ENCODE results near the gene PADI1.
"Not testable (repeated sequence)": the region's sequence is repeated elsewhere in the genome, so short reads cannot be mapped to it uniquely, and the experiment has no call there.

PADI1 gene

GRCh38 chr1:17236779-17237560 is 32.0 kb downstream of the PADI1 start:
- Histone ChIP-seq H3K9me3 (ENCODE audit: control insufficient read depth in 5 of 5, low read length in 5 of 5) (no peaks in the 10 kb centered on the region), H3K9ac (ENCODE audit: low read length in 5 of 5) (no peak overlapping the region), H3K27ac (ENCODE audit: low read depth, low read length) (no peak overlapping the region), H3K4me3 (ENCODE audit: low read depth in 1 of 5, low read length in 5 of 5) (no peak overlapping the region), H3K27me3 (ENCODE audit: control insufficient read depth in 5 of 5, insufficient read depth in 4 of 5, low read length in 5 of 5) (peaks cover 10 to 21% (median 13%) of the 10 kb centered on the region in 5 donors), H3K36me3 (ENCODE audit: control insufficient read depth in 5 of 5, insufficient read depth in 5 of 5, low read length in 5 of 5) (no peaks in the 10 kb centered on the region), H3K4me1 (ENCODE audit: control insufficient read depth in 5 of 5, insufficient read depth in 5 of 5, low read length in 5 of 5) (peaks cover 2 to 16% (median 6%) of the 10 kb centered on the region in 5 donors)

- H3K9me3 ChIP-seq (ENCODE audit: control insufficient read depth in 5 of 5, low read length in 5 of 5), result no peaks in the 10 kb centered on the region
- H3K4me3 ChIP-seq (ENCODE audit: low read depth in 1 of 5, low read length in 5 of 5), result no peak overlapping the region
- H3K36me3 ChIP-seq (ENCODE audit: control insufficient read depth in 5 of 5, insufficient read depth in 5 of 5, low read length in 5 of 5), result no peaks in the 10 kb centered on the region
- H3K4me1 ChIP-seq (ENCODE audit: control insufficient read depth in 5 of 5, insufficient read depth in 5 of 5, low read length in 5 of 5), result peaks cover 2 to 15% (median 6%) of the 10 kb centered on the region in 5 donors
- H3K27me3 ChIP-seq (ENCODE audit: control insufficient read depth in 5 of 5, insufficient read depth in 4 of 5, low read length in 5 of 5), result peaks cover 16 to 21% (median 18%) of the 10 kb centered on the region in 5 donors
- H3K27ac ChIP-seq (ENCODE audit: low read depth, low read length), result no peak overlapping the region
- no peak overlapping the region for H3K9ac ChIP-seq (ENCODE audit: low read length in 5 of 5)
Observed at GRCh38 chr1:17237561-17237903, 32.6 kb downstream of the PADI1 start.

GRCh38 chr1:17239420-17239819 is 34.5 kb downstream of the PADI1 start:
- no peak overlapping the region for H3K9ac ChIP-seq (ENCODE audit: low read length in 5 of 5)
- H3K36me3 ChIP-seq (ENCODE audit: control insufficient read depth in 5 of 5, insufficient read depth in 5 of 5, low read length in 5 of 5), result no peaks in the 10 kb centered on the region
- H3K9me3 ChIP-seq (ENCODE audit: control insufficient read depth in 5 of 5, low read length in 5 of 5), result no peaks in the 10 kb centered on the region
- no peak overlapping the region for H3K27ac ChIP-seq (ENCODE audit: low read depth, low read length)
- H3K27me3 ChIP-seq (ENCODE audit: control insufficient read depth in 5 of 5, insufficient read depth in 4 of 5, low read length in 5 of 5), result peaks cover 16 to 20% (median 18%) of the 10 kb centered on the region in 5 donors
- H3K4me3 ChIP-seq (ENCODE audit: low read depth in 1 of 5, low read length in 5 of 5), result no peak overlapping the region
- peaks cover 0 to 2% (median 0%) of the 10 kb centered on the region in 5 donors for H3K4me1 ChIP-seq (ENCODE audit: control insufficient read depth in 5 of 5, insufficient read depth in 5 of 5, low read length in 5 of 5)

- H3K9ac ChIP-seq (ENCODE audit: low read length in 5 of 5); H3K4me3 ChIP-seq (ENCODE audit: low read depth in 1 of 5, low read length in 5 of 5); H3K4me1 ChIP-seq (ENCODE audit: control insufficient read depth in 5 of 5, insufficient read depth in 5 of 5, low read length in 5 of 5); H3K36me3 ChIP-seq (ENCODE audit: control insufficient read depth in 5 of 5, insufficient read depth in 5 of 5, low read length in 5 of 5); H3K9me3 ChIP-seq (ENCODE audit: control insufficient read depth in 5 of 5, low read length in 5 of 5); H3K27ac ChIP-seq (ENCODE audit: low read depth, low read length): not testable (repeated sequence)
- H3K27me3 ChIP-seq (ENCODE audit: control insufficient read depth in 5 of 5, insufficient read depth in 4 of 5, low read length in 5 of 5), result peaks cover 16 to 20% (median 18%) of the 10 kb centered on the region in 5 donors
Observed at GRCh38 chr1:17241011-17241779, 36.3 kb downstream of the PADI1 start.

GRCh38 chr1:17241780-17242074 is 36.8 kb downstream of the PADI1 start:
- not testable (repeated sequence) for H3K27ac ChIP-seq (ENCODE audit: low read depth, low read length); H3K9ac ChIP-seq (ENCODE audit: low read length in 5 of 5); H3K4me3 ChIP-seq (ENCODE audit: low read depth in 1 of 5, low read length in 5 of 5); H3K9me3 ChIP-seq (ENCODE audit: control insufficient read depth in 5 of 5, low read length in 5 of 5); H3K4me1 ChIP-seq (ENCODE audit: control insufficient read depth in 5 of 5, insufficient read depth in 5 of 5, low read length in 5 of 5); H3K36me3 ChIP-seq (ENCODE audit: control insufficient read depth in 5 of 5, insufficient read depth in 5 of 5, low read length in 5 of 5)
- peaks cover 16 to 20% (median 18%) of the 10 kb centered on the region in 5 donors for H3K27me3 ChIP-seq (ENCODE audit: control insufficient read depth in 5 of 5, insufficient read depth in 4 of 5, low read length in 5 of 5)

- no peaks in the 10 kb centered on the region for H3K36me3 ChIP-seq (ENCODE audit: control insufficient read depth in 5 of 5, insufficient read depth in 5 of 5, low read length in 5 of 5)
- H3K9ac ChIP-seq (ENCODE audit: low read length in 5 of 5), result no peak overlapping the region
- H3K27ac ChIP-seq (ENCODE audit: low read depth, low read length), result no peak overlapping the region
- no peak overlapping the region for H3K4me3 ChIP-seq (ENCODE audit: low read depth in 1 of 5, low read length in 5 of 5)
- H3K9me3 ChIP-seq (ENCODE audit: control insufficient read depth in 5 of 5, low read length in 5 of 5), result no peaks in the 10 kb centered on the region
- peaks cover 16 to 22% (median 20%) of the 10 kb centered on the region in 5 donors for H3K27me3 ChIP-seq (ENCODE audit: control insufficient read depth in 5 of 5, insufficient read depth in 4 of 5, low read length in 5 of 5)
- H3K4me1 ChIP-seq (ENCODE audit: control insufficient read depth in 5 of 5, insufficient read depth in 5 of 5, low read length in 5 of 5), result peaks cover 0 to 6% (median 0%) of the 10 kb centered on the region in 5 donors
Observed at GRCh38 chr1:17243274-17243673, 38.3 kb downstream of the PADI1 start.

- no peaks in the 10 kb centered on the region for H3K36me3 ChIP-seq (ENCODE audit: control insufficient read depth in 5 of 5, insufficient read depth in 5 of 5, low read length in 5 of 5)
- peaks cover 0 to 6% (median 0%) of the 10 kb centered on the region in 5 donors for H3K4me1 ChIP-seq (ENCODE audit: control insufficient read depth in 5 of 5, insufficient read depth in 5 of 5, low read length in 5 of 5)
- no peak overlapping the region for H3K4me3 ChIP-seq (ENCODE audit: low read depth in 1 of 5, low read length in 5 of 5)
- peaks cover 13 to 24% (median 14%) of the 10 kb centered on the region in 5 donors for H3K27me3 ChIP-seq (ENCODE audit: control insufficient read depth in 5 of 5, insufficient read depth in 4 of 5, low read length in 5 of 5)
- H3K27ac ChIP-seq (ENCODE audit: low read depth, low read length), result no peak overlapping the region
- no peak overlapping the region for H3K9ac ChIP-seq (ENCODE audit: low read length in 5 of 5)
- no peaks in the 10 kb centered on the region for H3K9me3 ChIP-seq (ENCODE audit: control insufficient read depth in 5 of 5, low read length in 5 of 5)
Observed at GRCh38 chr1:17244821-17245740, 40.2 kb downstream of the PADI1 start.

DNA sequence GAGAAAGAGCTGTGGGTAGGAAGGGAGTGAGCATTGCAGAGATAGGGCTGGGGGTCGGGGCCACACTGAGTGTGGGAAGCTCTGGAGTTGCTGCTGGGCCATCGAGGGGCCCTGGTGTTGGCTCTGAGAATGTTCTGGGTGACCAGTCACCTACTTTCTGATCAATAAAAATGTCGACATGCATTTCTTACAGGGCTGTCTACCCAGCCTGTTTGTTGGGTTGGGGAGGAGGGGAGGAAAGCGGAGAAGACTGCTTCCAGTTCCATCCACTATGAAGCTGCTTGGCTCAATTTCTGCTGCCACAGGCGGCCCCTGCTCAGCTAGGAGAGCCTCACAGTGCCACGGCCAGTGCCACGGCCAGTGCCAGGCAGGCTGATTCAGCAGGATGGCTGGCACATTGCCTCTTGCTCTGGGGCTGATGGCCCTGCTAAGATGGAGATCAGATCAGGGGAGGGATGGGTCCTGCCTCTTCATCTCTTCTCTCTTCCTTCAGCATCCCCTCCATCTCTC is 40.9 kb downstream of the PADI1 start:
- H3K9ac ChIP-seq (ENCODE audit: low read length in 5 of 5), result no peak overlapping the region
- H3K27ac ChIP-seq (ENCODE audit: low read depth, low read length), result no peak overlapping the region
- H3K27me3 ChIP-seq (ENCODE audit: control insufficient read depth in 5 of 5, insufficient read depth in 4 of 5, low read length in 5 of 5), result peaks cover 9 to 22% (median 13%) of the 10 kb centered on the region in 5 donors

DNA sequence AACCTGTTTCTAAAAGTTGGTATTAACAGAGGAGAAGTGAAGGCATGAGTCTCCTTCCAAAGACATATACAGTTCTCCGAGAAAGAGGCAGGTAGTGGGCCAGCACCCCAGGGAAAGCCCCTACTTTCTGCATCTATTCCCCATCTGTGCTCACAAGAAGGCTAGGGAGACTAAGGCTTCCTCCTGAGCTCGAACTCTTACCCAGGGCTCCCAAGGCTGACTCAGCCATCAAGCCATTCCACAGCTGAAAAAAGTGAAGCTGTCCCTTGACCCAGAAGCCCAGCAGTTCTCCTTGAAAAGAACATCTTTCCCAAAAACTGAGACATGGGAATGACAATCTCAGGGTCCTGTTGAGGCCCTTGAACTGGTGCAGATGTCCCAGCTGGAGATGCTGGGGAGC is 42.0 kb downstream of the PADI1 start:
- H3K4me3 ChIP-seq (ENCODE audit: low read depth in 1 of 5, low read length in 5 of 5), result no peak overlapping the region
- no peaks in the 10 kb centered on the region for H3K9me3 ChIP-seq (ENCODE audit: control insufficient read depth in 5 of 5, low read length in 5 of 5)
- peaks cover 10 to 21% (median 15%) of the 10 kb centered on the region in 5 donors for H3K27me3 ChIP-seq (ENCODE audit: control insufficient read depth in 5 of 5, insufficient read depth in 4 of 5, low read length in 5 of 5)
- peaks cover 0 to 6% (median 0%) of the 10 kb centered on the region in 5 donors for H3K4me1 ChIP-seq (ENCODE audit: control insufficient read depth in 5 of 5, insufficient read depth in 5 of 5, low read length in 5 of 5)
- H3K9ac ChIP-seq (ENCODE audit: low read length in 5 of 5), result no peak overlapping the region
- H3K27ac ChIP-seq (ENCODE audit: low read depth, low read length), result no peak overlapping the region
- no peaks in the 10 kb centered on the region for H3K36me3 ChIP-seq (ENCODE audit: control insufficient read depth in 5 of 5, insufficient read depth in 5 of 5, low read length in 5 of 5)

More for the DNA sequence above, 40.9 kb downstream of the PADI1 start:
- H3K36me3 ChIP-seq (ENCODE audit: control insufficient read depth in 5 of 5, insufficient read depth in 5 of 5, low read length in 5 of 5), result no peaks in the 10 kb centered on the region
- H3K9me3 ChIP-seq (ENCODE audit: control insufficient read depth in 5 of 5, low read length in 5 of 5), result no peaks in the 10 kb centered on the region
- peaks cover 0 to 6% (median 0%) of the 10 kb centered on the region in 5 donors for H3K4me1 ChIP-seq (ENCODE audit: control insufficient read depth in 5 of 5, insufficient read depth in 5 of 5, low read length in 5 of 5)
- H3K4me3 ChIP-seq (ENCODE audit: low read depth in 1 of 5, low read length in 5 of 5), result no peak overlapping the region
